GM12875 (cell line): Measurements from ENCODE around the gene C19orf25.

ENCODE experiments used
- H3K4me3 ChIP-seq: one replicate; pipeline ENCODE4 v1.5.1; 2011; ENCODE audit warnings: low read depth, low read length, control low read depth
- CTCF ChIP-seq: IDR thresholded peaks from 2 replicates; pipeline ENCODE4 v1.5.1; 2011; ENCODE audit warnings: low read depth, mild to moderate bottlenecking, control low read depth, inconsistent platforms, low read length, moderate library complexity, borderline replicate concordance; ENCODE audit not compliant: insufficient read depth

Gene C19orf25

GRCh38 chr19:1427221-1427920 lies 51.6 kb downstream of the C19orf25 start:
- TF ChIP-seq CTCF = no peak
- no peak overlapping the region for H3K4me3 ChIP-seq

- no peak for TF ChIP-seq CTCF
Measured at GRCh38 chr19:1426736-1427135, 52.3 kb downstream of the C19orf25 start.

GRCh38 chr19:1425902-1426301 lies 53.1 kb downstream of the C19orf25 start:
- no peak for TF ChIP-seq CTCF
- no peak overlapping the region for H3K4me3 ChIP-seq

More at GRCh38 chr19:1426736-1427135, 52.3 kb downstream of the C19orf25 start:
- H3K4me3 ChIP-seq = no peak overlapping the region

- H3K4me3 ChIP-seq = no peak overlapping the region
- TF ChIP-seq CTCF = no peak
Measured at GRCh38 chr19:1425102-1425837, 53.7 kb downstream of the C19orf25 start.

- no peak for TF ChIP-seq CTCF
Measured at GRCh38 chr19:1424192-1424955, 54.6 kb downstream of the C19orf25 start.

GRCh38 chr19:1423436-1424191 lies 55.4 kb downstream of the C19orf25 start:
- H3K4me3 ChIP-seq = no peak overlapping the region
- TF ChIP-seq CTCF = no peak

More at GRCh38 chr19:1424192-1424955, 54.6 kb downstream of the C19orf25 start:
- H3K4me3 ChIP-seq = no peak overlapping the region
